HG02870 (cell line): ENCODE data around the gene BMP6.

Experiments used
- ATAC-seq: cut with Tn5 transposase; IDR thresholded peaks from one replicate; pipeline ENCODE4 v1.9.1; 2021; ENCODE audit warnings: mild to moderate bottlenecking, moderate library complexity; ENCODE audit not compliant: unreplicated experiment

BMP6 gene

GRCh38 chr6:7919871-7920270 lies 194.0 kb downstream of the BMP6 start:
- no peak for ATAC-seq

- ATAC-seq, result no peak
These were observed 194.5 kb downstream of the BMP6 start for GRCh38 chr6:7920425-7920824.

GRCh38 chr6:7921046-7921445 lies 195.1 kb downstream of the BMP6 start:
- ATAC-seq, result no peak

DNA sequence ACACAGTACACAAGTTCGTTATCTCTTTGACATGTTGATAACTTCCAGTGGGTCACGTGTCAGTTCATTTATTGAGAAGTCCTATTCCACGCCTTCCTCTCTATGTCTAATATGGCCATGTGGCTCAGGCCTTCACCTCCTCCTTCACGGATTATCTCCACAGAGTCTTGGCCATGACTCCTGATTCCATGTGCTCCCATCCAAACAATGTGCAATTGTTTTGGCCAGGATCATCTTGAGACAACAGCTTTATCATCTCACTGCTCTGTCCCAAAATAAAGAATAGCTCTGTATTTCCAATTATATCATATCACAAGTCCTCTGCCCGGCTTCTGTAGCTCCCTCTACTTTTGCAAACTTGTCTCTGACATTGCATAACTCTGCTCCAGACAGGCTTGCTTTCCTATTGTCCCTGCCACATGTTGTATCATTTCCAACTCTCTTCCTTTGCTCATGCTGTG lies 195.8 kb downstream of the BMP6 start:
- no peak for ATAC-seq

DNA sequence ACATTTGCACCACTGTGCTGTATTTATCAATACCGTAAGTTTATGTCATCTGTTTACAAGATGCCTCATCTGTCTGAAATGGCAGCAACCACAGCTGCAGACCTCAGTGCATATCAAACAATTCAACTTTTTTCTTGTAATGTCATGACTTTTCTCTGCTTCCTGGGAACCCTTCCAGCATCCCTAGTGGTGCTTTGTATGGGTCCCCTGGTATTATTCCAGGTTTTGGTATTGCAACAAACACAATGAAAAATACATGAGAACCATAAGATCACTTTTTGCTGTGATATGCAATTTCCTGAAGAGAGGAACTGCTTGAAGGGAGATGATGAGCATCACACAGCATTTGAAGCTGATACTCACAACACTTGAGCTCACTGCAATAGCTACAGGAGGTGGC lies 196.7 kb downstream of the BMP6 start:
- no peak for ATAC-seq

DNA sequence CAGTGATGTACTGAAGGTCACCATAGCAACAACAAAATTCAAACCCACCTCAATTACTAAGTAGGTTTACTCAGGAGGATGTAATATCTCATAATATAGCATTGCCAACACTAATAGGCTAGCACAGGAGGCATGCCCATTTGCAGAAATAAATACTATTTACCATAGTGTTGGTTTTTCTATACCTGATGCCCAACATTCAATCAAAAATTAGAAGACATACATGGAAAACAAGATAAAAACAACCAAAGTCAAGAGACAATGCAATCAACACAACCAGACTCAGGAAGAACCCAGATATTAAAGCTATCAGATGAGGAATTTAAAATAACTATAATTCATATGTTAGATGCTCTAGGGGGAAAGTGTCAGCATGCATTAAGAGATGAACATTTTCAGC lies 199.0 kb downstream of the BMP6 start:
- no peak for ATAC-seq
